ENCODE measurements around the gene ZNF532.

ZNF532 gene

GRCh38 chr18:59029663-59030429 lies 165.2 kb downstream of the ZNF532 start:
- TF ChIP-seq CTCF (IDR thresholded peaks at IDR 0.05; ENCODE audit: control insufficient read depth, insufficient read depth, low read depth, low read length, missing control alignments) = no peak
- no peak for DNase-seq (ENCODE audit: low read depth)
- no peak overlapping the region for H3K4me3 ChIP-seq (ENCODE audit: control insufficient read depth, low read depth, low read length)

GRCh38 chr18:59032308-59032707 lies 167.6 kb downstream of the ZNF532 start:
- no peak for DNase-seq (ENCODE audit: low read depth)
- H3K4me3 ChIP-seq (ENCODE audit: control insufficient read depth, low read depth, low read length) = no peak overlapping the region
- TF ChIP-seq CTCF (IDR thresholded peaks at IDR 0.05; ENCODE audit: control insufficient read depth, insufficient read depth, low read depth, low read length, missing control alignments) = no peak

- DNase-seq (ENCODE audit: low read depth) = no peak
- no peak for TF ChIP-seq CTCF (IDR thresholded peaks at IDR 0.05; ENCODE audit: control insufficient read depth, insufficient read depth, low read depth, low read length, missing control alignments)
These were observed 168.7 kb downstream of the ZNF532 start for GRCh38 chr18:59033359-59033758.

GRCh38 chr18:59033974-59034373 lies 169.3 kb downstream of the ZNF532 start:
- no peak for TF ChIP-seq CTCF (IDR thresholded peaks at IDR 0.05; ENCODE audit: control insufficient read depth, insufficient read depth, low read depth, low read length, missing control alignments)
- DNase-seq (ENCODE audit: low read depth) = no peak
- H3K4me3 ChIP-seq (ENCODE audit: control insufficient read depth, low read depth, low read length) = no peak overlapping the region

More at GRCh38 chr18:59033359-59033758, 168.7 kb downstream of the ZNF532 start:
- no peak overlapping the region for H3K4me3 ChIP-seq (ENCODE audit: control insufficient read depth, low read depth, low read length)

GRCh38 chr18:59035591-59035990 lies 170.9 kb downstream of the ZNF532 start:
- no peak overlapping the region for H3K4me3 ChIP-seq (ENCODE audit: control insufficient read depth, low read depth, low read length)
- no peak for DNase-seq (ENCODE audit: low read depth)
- TF ChIP-seq CTCF (IDR thresholded peaks at IDR 0.05; ENCODE audit: control insufficient read depth, insufficient read depth, low read depth, low read length, missing control alignments) = no peak

Data from AG09309 (cell line).